Mesodermal cell (in vitro differentiated cells): Measurements from ENCODE around the gene VWF.

Source experiments
- H3K27ac ChIP-seq: 2 replicates; pipeline ENCODE4 v1.7.0; 2013; ENCODE audit warnings: mild to moderate bottlenecking, low read depth, low read length, moderate library complexity; ENCODE audit not compliant: severe bottlenecking
- H3K36me3 ChIP-seq: 2 replicates; pipeline ENCODE4 v1.7.1; 2013; ENCODE audit warnings: mild to moderate bottlenecking, low read length, moderate library complexity; ENCODE audit not compliant: control insufficient read depth, insufficient read depth
- H3K4me1 ChIP-seq: one replicate; pipeline ENCODE4 v1.7.1; 2013; ENCODE audit warnings: mild to moderate bottlenecking, low read length; ENCODE audit not compliant: insufficient read depth, control insufficient read depth, poor library complexity, severe bottlenecking
- H3K4me3 ChIP-seq: 2 replicates; pipeline ENCODE4 v1.7.0; 2013; ENCODE audit warnings: low read length, control low read depth, mild to moderate bottlenecking; ENCODE audit not compliant: insufficient read depth, poor library complexity, severe bottlenecking; ENCODE audit errors: extremely low read depth
- H3K9me3 ChIP-seq: 2 replicates; pipeline ENCODE4 v1.7.1; 2013; ENCODE audit warnings: mild to moderate bottlenecking, low read length, moderate library complexity; ENCODE audit not compliant: control insufficient read depth
- WGBS, 2 experiments: methylation state at CpG; one replicate each; pipeline ENCODE4 v1.1.5; 2013; ENCODE audit warnings: missing lambda C conversion rate in 2 of 2; ENCODE audit not compliant: insufficient coverage in 2 of 2; 5-methylcytosine and 5-hydroxymethylcytosine counted together

The VWF gene

DNA sequence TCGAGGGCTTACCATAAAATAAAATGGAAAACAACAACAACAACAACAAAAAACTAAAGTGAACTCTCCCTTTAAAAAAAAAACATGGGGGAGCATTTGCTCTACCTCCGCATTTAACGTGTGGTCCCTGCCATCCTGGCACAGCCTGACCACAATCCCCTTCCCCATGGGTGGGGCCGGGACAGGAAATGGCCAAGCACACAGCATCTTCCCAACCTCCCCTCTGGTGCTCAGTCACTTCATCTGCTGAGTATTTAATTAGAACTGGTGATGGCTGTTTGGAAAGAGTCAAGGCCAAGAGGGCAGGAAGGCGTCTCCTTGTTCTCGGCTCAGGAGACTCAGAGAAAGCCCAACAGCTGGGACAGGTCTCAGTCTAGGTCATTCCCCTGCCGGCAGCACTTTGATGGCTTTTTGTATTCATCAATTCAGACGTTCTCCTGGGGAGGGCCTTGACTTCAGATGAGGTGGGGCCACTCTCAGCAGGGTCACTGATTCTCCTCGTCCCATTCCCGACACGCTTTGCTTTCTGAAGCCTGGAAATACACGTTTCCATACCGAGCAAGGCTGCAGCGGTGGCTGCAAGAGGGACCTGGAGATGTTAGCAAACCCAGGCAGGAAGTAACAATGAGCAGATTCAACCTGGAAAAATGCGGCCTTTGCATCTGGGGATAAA is 223.8 kb downstream of the VWF start:
- Histone ChIP-seq H3K36me3 (no peaks in the 10 kb centered on the region), H3K9me3 (no peaks in the 10 kb centered on the region), H3K4me1 (no peaks in the 10 kb centered on the region), H3K27ac (no peak overlapping the region), H3K4me3 (no peak overlapping the region)
- 65 to 74% methylated on average over 13 of the region's 15 CpGs for WGBS, 2 experiments

GRCh38 chr12:5900076-5900475 is 224.4 kb downstream of the VWF start:
- H3K27ac ChIP-seq: no peak overlapping the region
- no peaks in the 10 kb centered on the region for H3K36me3 ChIP-seq
- H3K4me3 ChIP-seq: no peak overlapping the region
- H3K9me3 ChIP-seq: no peaks in the 10 kb centered on the region
- 82 to 100% methylated on average over 2 to 3 of the region's 4 CpGs for WGBS, 2 experiments
- no peaks in the 10 kb centered on the region for H3K4me1 ChIP-seq

DNA sequence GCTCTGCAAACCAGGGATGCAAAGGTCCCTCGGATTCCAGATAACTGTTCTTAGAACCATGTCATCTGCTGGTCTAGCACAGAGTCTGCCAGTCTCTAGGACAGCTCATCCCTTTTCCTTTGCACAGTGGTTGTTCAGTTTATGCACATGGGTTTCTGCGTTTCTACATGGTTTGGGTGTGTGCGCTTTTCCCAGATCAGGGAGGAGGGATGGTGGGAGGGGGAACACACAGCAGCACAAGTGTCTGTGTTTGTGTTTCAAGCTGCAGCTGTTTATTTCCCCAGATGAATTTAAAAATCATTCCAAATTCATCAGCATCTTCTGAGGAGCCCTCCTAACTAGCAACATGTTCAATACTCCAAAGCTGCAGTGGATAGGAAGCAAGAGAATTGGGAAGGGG is 224.8 kb downstream of the VWF start:
- H3K4me3 ChIP-seq: no peak overlapping the region
- H3K36me3 ChIP-seq: no peaks in the 10 kb centered on the region
- no peaks in the 10 kb centered on the region for H3K4me1 ChIP-seq
- no peaks in the 10 kb centered on the region for H3K9me3 ChIP-seq
- WGBS, 2 experiments: 94 to 100% methylated on average over 1 to 3 of the region's 3 CpGs
- no peak overlapping the region for H3K27ac ChIP-seq

- 52 to 86% methylated on average over 3 of the region's 3 CpGs for WGBS, 2 experiments
- no peaks in the 10 kb centered on the region for H3K4me1 ChIP-seq
- no peak overlapping the region for H3K4me3 ChIP-seq
- H3K36me3 ChIP-seq: no peaks in the 10 kb centered on the region
- H3K27ac ChIP-seq: no peak overlapping the region
- H3K9me3 ChIP-seq: no peaks in the 10 kb centered on the region
Measured at GRCh38 chr12:5898874-5899273, 225.6 kb downstream of the VWF start.
